Astrocyte (in vitro differentiated cells and primary cell): ENCODE data around the gene DLST. TPM values are rescaled to one million over a fixed set of nuclear protein-coding genes. Genes with fewer than 3 reads are reported as not detected.

ENCODE experiments used
- DNase-seq: peaks from one replicate; pipeline ENCODE4 v3.0.0-alpha.2; 2010; ENCODE audit warnings: low read depth
- FAIRE-seq: peaks from 2 replicates; lab custom pipeline; 2011; peaks lifted over from hg19 to GRCh38; lab: Jason Lieb, UNC
- H2AFZ ChIP-seq: 2 replicates; pipeline ENCODE4 v1.6.0; 2012; ENCODE audit warnings: low read depth, low read length, inconsistent platforms
- H3K27ac ChIP-seq: 2 replicates; pipeline ENCODE4 v1.5.1; 2011; ENCODE audit warnings: low read depth, low read length, inconsistent platforms
- H3K27me3 ChIP-seq: 2 replicates; pipeline ENCODE4 v1.6.0; 2011; ENCODE audit warnings: low read length, inconsistent platforms; ENCODE audit not compliant: insufficient read depth
- H3K36me3 ChIP-seq: 2 replicates; pipeline ENCODE4 v1.5.1; 2011; ENCODE audit warnings: low read length, inconsistent platforms; ENCODE audit not compliant: insufficient read depth
- H3K4me1 ChIP-seq: 2 replicates; pipeline ENCODE4 v1.5.1; 2011; ENCODE audit warnings: low read length, inconsistent platforms; ENCODE audit not compliant: insufficient read depth
- H3K4me2 ChIP-seq: 2 replicates; pipeline ENCODE4 v1.6.0; 2012; ENCODE audit warnings: low read length, inconsistent platforms
- H3K4me3 ChIP-seq: 2 replicates; pipeline ENCODE4 v1.5.1; 2011; ENCODE audit warnings: low read depth, mild to moderate bottlenecking, low read length, inconsistent platforms; ENCODE audit not compliant: insufficient read depth
- H3K79me2 ChIP-seq: 2 replicates; pipeline ENCODE4 v1.6.0; 2012; ENCODE audit warnings: mild to moderate bottlenecking, low read length, inconsistent platforms; ENCODE audit not compliant: insufficient read depth
- H3K9ac ChIP-seq: 2 replicates; pipeline ENCODE4 v1.6.0; 2012; ENCODE audit warnings: mild to moderate bottlenecking, low read length, inconsistent platforms
- H3K9me3 ChIP-seq: 2 replicates; pipeline ENCODE4 v1.5.1; 2012; ENCODE audit warnings: low read depth, mild to moderate bottlenecking, low read length, inconsistent platforms; ENCODE audit not compliant: insufficient read depth
- H4K20me1 ChIP-seq: 2 replicates; pipeline ENCODE4 v1.6.0; 2012; ENCODE audit warnings: low read length, inconsistent platforms; ENCODE audit not compliant: insufficient read depth
- H3K27ac Mint-ChIP-seq: one replicate; pipeline ENCODE4 v1.8.0; 2021; ENCODE audit warnings: mild to moderate bottlenecking, mixed read lengths; ENCODE audit not compliant: unreplicated experiment
- H3K27me3 Mint-ChIP-seq: one replicate; pipeline ENCODE4 v1.8.0; 2021; ENCODE audit warnings: low read depth, mixed read lengths; ENCODE audit not compliant: unreplicated experiment
- H3K36me3 Mint-ChIP-seq: one replicate; pipeline ENCODE4 v1.8.0; 2021; ENCODE audit warnings: low read depth, mixed read lengths; ENCODE audit not compliant: unreplicated experiment
- H3K4me1 Mint-ChIP-seq: one replicate; pipeline ENCODE4 v1.8.0; 2021; ENCODE audit warnings: low read depth, mixed read lengths; ENCODE audit not compliant: unreplicated experiment
- H3K4me3 Mint-ChIP-seq: one replicate; pipeline ENCODE4 v1.8.0; 2021; ENCODE audit warnings: mild to moderate bottlenecking, moderate library complexity, mixed read lengths; ENCODE audit not compliant: unreplicated experiment
- H3K9me3 Mint-ChIP-seq: one replicate; pipeline ENCODE4 v1.8.0; 2021; ENCODE audit warnings: mild to moderate bottlenecking, mixed read lengths; ENCODE audit not compliant: unreplicated experiment
- CTCF ChIP-seq: IDR thresholded peaks from 2 replicates; pipeline ENCODE4 v1.5.1; 2011; ENCODE audit warnings: low read depth, mild to moderate bottlenecking, inconsistent platforms, low read length, moderate library complexity; ENCODE audit not compliant: insufficient read depth
- EZH2 ChIP-seq: IDR thresholded peaks from 2 replicates; pipeline ENCODE4 v1.6.1; 2012; ENCODE audit warnings: mild to moderate bottlenecking, low read length, inconsistent platforms; ENCODE audit not compliant: insufficient read depth
- total RNA-seq: library from RNA; stranded (reverse); gene quantifications from 2 replicates; pipeline ENCODE4 v1.2.1, GENCODE V29; 2021

The DLST gene
- total RNA-seq, 1 donor from 2014 or later = 90.6 TPM

GRCh38 chr14:74860899-74861733 lies 20.6 kb upstream of the DLST start:
- H3K36me3 Mint-ChIP-seq = peaks cover under 1% of the 10 kb centered on the region
- peak; percentile 73 for FAIRE-seq

GRCh38 chr14:74861734-74862090 lies 20.0 kb upstream of the DLST start:
- Mint-ChIP-seq H3K9me3 (no peaks in the 10 kb centered on the region), H3K36me3 (no peaks in the 10 kb centered on the region), H3K4me1 (peaks cover 8% of the 10 kb centered on the region), H3K4me3 (no peak overlapping the region), H3K27ac (no peak overlapping the region), H3K27me3 (peaks cover 23% of the 10 kb centered on the region)
- Histone ChIP-seq H3K9ac (no peak overlapping the region), H3K4me2 (no peak overlapping the region), H3K27ac (no peak overlapping the region), H3K4me3 (no peak overlapping the region), H3K27me3 (peaks cover 6% of the 10 kb centered on the region), H2AFZ (no peak overlapping the region), H3K79me2 (no peaks in the 10 kb centered on the region), H3K4me1 (no peaks in the 10 kb centered on the region), H3K9me3 (no peaks in the 10 kb centered on the region), H4K20me1 (no peaks in the 10 kb centered on the region), H3K36me3 (no peaks in the 10 kb centered on the region)
- TF ChIP-seq CTCF (no peak), EZH2 (no peak)
- DNase-seq = no peak
- no peak for FAIRE-seq

More at GRCh38 chr14:74860899-74861733, 20.6 kb upstream of the DLST start:
- Histone ChIP-seq H3K4me1 (no peaks in the 10 kb centered on the region), H3K79me2 (no peaks in the 10 kb centered on the region), H3K36me3 (no peaks in the 10 kb centered on the region), H3K4me3 (no peak overlapping the region), H3K4me2 (no peak overlapping the region), H3K27me3 (peaks cover 2% of the 10 kb centered on the region), H3K9me3 (no peaks in the 10 kb centered on the region), H4K20me1 (no peaks in the 10 kb centered on the region), H3K9ac (no peak overlapping the region), H3K27ac (no peak overlapping the region), H2AFZ (no peak overlapping the region)
- no peak overlapping the region for H3K4me3 Mint-ChIP-seq
- peaks cover 17% of the 10 kb centered on the region for H3K27me3 Mint-ChIP-seq
- H3K27ac Mint-ChIP-seq = no peak overlapping the region
- TF ChIP-seq EZH2 (no peak), CTCF (peak; percentile 78)
- H3K9me3 Mint-ChIP-seq = no peaks in the 10 kb centered on the region
- peak; percentile 42 for DNase-seq
- H3K4me1 Mint-ChIP-seq = peaks cover 8% of the 10 kb centered on the region

- Histone ChIP-seq H3K4me2 (no peak overlapping the region), H2AFZ (no peak overlapping the region), H3K27ac (no peak overlapping the region), H4K20me1 (no peaks in the 10 kb centered on the region), H3K36me3 (no peaks in the 10 kb centered on the region), H3K27me3 (peaks cover 11% of the 10 kb centered on the region), H3K79me2 (no peaks in the 10 kb centered on the region), H3K9me3 (no peaks in the 10 kb centered on the region), H3K4me3 (no peak overlapping the region), H3K4me1 (no peaks in the 10 kb centered on the region), H3K9ac (no peak overlapping the region)
- Mint-ChIP-seq H3K4me3 (no peak overlapping the region), H3K36me3 (no peaks in the 10 kb centered on the region), H3K9me3 (no peaks in the 10 kb centered on the region), H3K4me1 (peaks cover 8% of the 10 kb centered on the region), H3K27me3 (peaks cover 28% of the 10 kb centered on the region), H3K27ac (no peak overlapping the region)
- DNase-seq (no peak), FAIRE-seq (no peak)
- TF ChIP-seq EZH2 (no peak), CTCF (no peak)
Measured at GRCh38 chr14:74863274-74863673, 18.4 kb upstream of the DLST start.
